GM12878 (cell line): ENCODE results near the gene PCDH1. TPM values are rescaled to one million over a fixed set of nuclear protein-coding genes. Genes with fewer than 3 reads are reported as not detected.

Experiments used
- ATAC-seq: fragments of 200-7000 bp; cut with Tn5 transposase; 3 replicates; pipeline ENCODE4 v1.9.1; 2020; ENCODE audit warnings: mild to moderate bottlenecking, moderate library complexity
- BruUV-seq: library from RNA; stranded (reverse); fragments of 400-500 nt; replicated peaks from 2 replicates; lab custom pipeline; 2021; lab: Mats Ljungman, UMichigan
- CTCF ChIA-PET: fragments of 300-600 bp; sonication (Branson Sonifier 250); formaldehyde crosslinking; extraction: SDS; loops from one replicate; lab custom pipeline; 2021; ENCODE audit warnings: inconsistent platforms; lab: Yijun Ruan, JAX
- POLR2A ChIA-PET: fragments of 350-600 bp; formaldehyde crosslinking; extraction: SDS; loops from one replicate; lab custom pipeline; 2021; ENCODE audit warnings: inconsistent platforms; lab: Charles Lee
- RAD21 ChIA-PET: fragments of 300-600 bp; sonication (Branson Sonifier 250); formaldehyde crosslinking; loops from one replicate; lab custom pipeline; 2023; ENCODE audit warnings: antibody characterized with exemption; ENCODE audit not compliant: unreplicated experiment; lab: Charles Lee
- SMC1A ChIA-PET: fragments of 300-600 bp; sonication (Branson Sonifier 250); formaldehyde crosslinking; loops from one replicate; lab custom pipeline; 2023; ENCODE audit not compliant: unreplicated experiment, uncharacterized antibody; lab: Charles Lee
- DNase-seq: peaks from one replicate; pipeline ENCODE4 v3.0.0-alpha.2; 2011; ENCODE audit warnings: low read depth, low spot score
- FAIRE-seq: peaks from 3 replicates; lab custom pipeline; 2011; peaks lifted over from hg19 to GRCh38; lab: Jason Lieb, UNC
- H2AFZ ChIP-seq: 2 replicates; pipeline ENCODE4 v1.6.0; 2011; ENCODE audit warnings: low read depth, low read length, control low read depth; ENCODE audit not compliant: control insufficient read depth
- H3K27ac ChIP-seq: 2 replicates; pipeline ENCODE4 v1.5.1; 2011; ENCODE audit warnings: control low read depth; ENCODE audit not compliant: control insufficient read depth, insufficient read depth
- H3K27me3 ChIP-seq, 2 experiments: replicated peaks in 1 of 2; 2 replicates each; pipeline versions ENCODE4 v1.6.0 to v1.6.1; 2011; ENCODE audit warnings: low read length in 1 of 2; ENCODE audit not compliant: control insufficient read depth in 2 of 2, insufficient read depth in 2 of 2
- H3K36me3 ChIP-seq, 2 experiments: 2 replicates each; pipeline ENCODE4 v1.5.1; 2011; ENCODE audit warnings: low read length in 1 of 2; ENCODE audit not compliant: control insufficient read depth in 2 of 2, insufficient read depth in 2 of 2
- H3K4me1 ChIP-seq: 2 replicates; pipeline ENCODE4 v1.6.1; 2011; ENCODE audit warnings: mild to moderate bottlenecking, low read length, moderate library complexity, mixed read lengths; ENCODE audit not compliant: control insufficient read depth, insufficient read depth
- H3K4me2 ChIP-seq: 2 replicates; pipeline ENCODE4 v1.6.0; 2011; ENCODE audit warnings: control low read depth; ENCODE audit not compliant: control insufficient read depth, insufficient read depth
- H3K4me3 ChIP-seq: fragments of 200-600 bp; sonication (generic); 2 replicates; pipeline ENCODE4 v1.5.1; 2016
- H3K79me2 ChIP-seq: 2 replicates; pipeline ENCODE4 v1.6.0; 2011; ENCODE audit warnings: low read length; ENCODE audit not compliant: control insufficient read depth, insufficient read depth
- H3K9ac ChIP-seq: 2 replicates; pipeline ENCODE4 v1.8.0; 2011; ENCODE audit warnings: low read length, control low read depth, mixed read lengths; ENCODE audit not compliant: control insufficient read depth, insufficient read depth
- H3K9me3 ChIP-seq: replicated peaks from 3 replicates; pipeline ENCODE4 v1.5.1; 2011; ENCODE audit warnings: mild to moderate bottlenecking, low read length; ENCODE audit not compliant: control insufficient read depth, insufficient read depth
- H4K20me1 ChIP-seq: 2 replicates; pipeline ENCODE4 v1.6.0; 2011; ENCODE audit not compliant: control insufficient read depth, insufficient read depth
- SPI1 ChIP-seq: IDR thresholded peaks from 2 replicates; pipeline ENCODE4 v1.6.1; 2011; ENCODE audit warnings: low read depth, mild to moderate bottlenecking, low read length, moderate library complexity, borderline replicate concordance; ENCODE audit not compliant: insufficient read depth
- WRNIP1 ChIP-seq: IDR thresholded peaks from 2 replicates; pipeline ENCODE4 v1.6.1; 2011; ENCODE audit warnings: low read depth, low read length, improper control_type of control experiment, borderline replicate concordance
- ZBTB33 ChIP-seq: fragments of 450-650 bp; IDR thresholded peaks from 2 replicates; pipeline ENCODE4 v1.6.1; 2017; ENCODE audit warnings: mild to moderate bottlenecking
- ZSCAN29 ChIP-seq: fragments of 450-650 bp; IDR thresholded peaks from 2 replicates; pipeline ENCODE4 v1.6.1; 2017; ENCODE audit warnings: mild to moderate bottlenecking, moderate library complexity
- WGBS: methylation state at CpG from one replicate; pipeline ENCODE4 v1.1.6; 2016; ENCODE audit warnings: low lambda C conversion rate; ENCODE audit not compliant: insufficient replicate concordance, insufficient coverage; ENCODE audit errors: missing lambda C conversion rate; 5-methylcytosine and 5-hydroxymethylcytosine counted together
- in situ Hi-C: fragments of 300-500 bp; cut with MboI; formaldehyde crosslinking; loops from 9 replicates; pipeline ENCODE4 v1.14.3; 2018; ENCODE audit warnings: mixed read lengths
- intact Hi-C: fragments of 100-400 bp; cut with micrococcal nuclease; formaldehyde crosslinking; loops from one replicate; pipeline ENCODE4 v1.14.2; 2022; ENCODE audit not compliant: unreplicated experiment
- polyA plus RNA-seq, 11 experiments: library from polyadenylated mRNA; depleted of rRNA in 4 of 11; unstranded in 6 of 11; stranded (reverse) in 5 of 11; fragments of >200 nt; fragmentation: Nextera tagmentation in 4 of 11; fragmentation: Illumina TruSeq in 1 of 11; extraction: Ambion mirVana in 4 of 11; extraction: Trizol in 1 of 11; gene quantifications; 1 replicate in 1 of 11; 2 replicates in 10 of 11; pipeline versions ENCODE4 v1.2.1 to v1.2.3, GENCODE V29; 2011 to 2016; ENCODE audit warnings: inconsistent platforms in 2 of 11, missing spikeins in 2 of 11, low read depth in 1 of 11
- total RNA-seq, 4 experiments: library from RNA; depleted of rRNA in 3 of 4; stranded (reverse); fragments of >200 nt in 3 of 4; fragmentation: Illumina TruSeq in 1 of 4; extraction: Trizol in 1 of 4; gene quantifications; 2 replicates each; pipeline versions ENCODE4 v1.2.1 to v1.2.3, GENCODE V29; 2013 to 2021
- TF ChIP-seq, protein P1 (sequence below): IDR thresholded peaks from 2 replicates; pipeline ENCODE4 v1.6.1; 2012; ENCODE audit warnings: low read depth, low read length, improper control_type of control experiment

PCDH1 gene
- total and polyA plus RNA-seq, 10 of the 15 experiments (the other 5 are each of a cell fraction or from before 2014, with no cell fraction given) = 0.07 to 0.36 (median 0.16) TPM; not detected in 7

DNA sequence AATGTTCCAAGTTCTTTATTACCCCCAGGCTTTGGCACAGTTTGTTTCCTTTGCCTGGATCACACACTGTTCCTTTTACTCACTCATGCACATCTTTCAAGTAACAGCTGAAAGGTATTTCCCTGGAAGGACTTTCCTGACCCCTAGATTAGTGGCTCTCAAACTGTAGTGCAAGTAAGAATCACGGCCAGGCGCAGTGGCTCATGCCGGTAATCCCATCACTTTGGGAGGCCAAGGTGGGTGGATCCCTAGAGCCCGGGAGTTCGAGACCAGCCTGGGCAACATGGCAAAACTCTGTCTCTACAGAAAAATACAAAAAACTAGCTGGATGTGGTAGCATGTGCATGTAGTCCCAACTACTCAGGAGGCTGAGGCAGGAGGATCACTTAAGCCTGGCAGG, 26.3 kb upstream of the PCDH1 start:
- TF ChIP-seq ZBTB33 (no peak), WRNIP1 (no peak)
- POLR2A ChIA-PET = no interaction called here
- CTCF ChIA-PET = interaction anchor here (0.6 to 1.2 kb wide), 2 partner anchors 25 to 384 kb away, joined by 3 to 4 read pairs; no protein-coding TSS in a partner anchor
- H4K20me1 ChIP-seq = no peaks in the 10 kb centered on the region
- H3K9me3 ChIP-seq = no peaks in the 10 kb centered on the region
- RAD21 ChIA-PET = no interaction called here
- DNase-seq = no peak
- no peak for ATAC-seq
- H3K79me2 ChIP-seq = no peaks in the 10 kb centered on the region
- H3K27ac ChIP-seq = no peak overlapping the region
- 65% methylated on average over 5 of the region's 5 CpGs for WGBS
- no peak overlapping the region for H3K4me3 ChIP-seq
- H2AFZ ChIP-seq = no peak overlapping the region
- H3K4me1 ChIP-seq = no peaks in the 10 kb centered on the region
- SMC1A ChIA-PET = no interaction called here
- intact Hi-C loops (no loop called here), in situ Hi-C loops (no loop called here)
- H3K27me3 ChIP-seq = no peaks in the 10 kb centered on the region; a peak in 1 of 4 replicates
- FAIRE-seq = no peak
- H3K4me2 ChIP-seq = no peak overlapping the region
- BruUV-seq = no TSS peak
- no peaks in the 10 kb centered on the region for H3K36me3 ChIP-seq
- H3K9ac ChIP-seq = no peak overlapping the region

- RAD21 ChIA-PET = no interaction called here
Observed at GRCh38 chr5:141903261-141903660, 25.1 kb upstream of the PCDH1 start.

More at GRCh38 chr5:141903261-141903660, 25.1 kb upstream of the PCDH1 start:
- TF ChIP-seq, protein P1, sequence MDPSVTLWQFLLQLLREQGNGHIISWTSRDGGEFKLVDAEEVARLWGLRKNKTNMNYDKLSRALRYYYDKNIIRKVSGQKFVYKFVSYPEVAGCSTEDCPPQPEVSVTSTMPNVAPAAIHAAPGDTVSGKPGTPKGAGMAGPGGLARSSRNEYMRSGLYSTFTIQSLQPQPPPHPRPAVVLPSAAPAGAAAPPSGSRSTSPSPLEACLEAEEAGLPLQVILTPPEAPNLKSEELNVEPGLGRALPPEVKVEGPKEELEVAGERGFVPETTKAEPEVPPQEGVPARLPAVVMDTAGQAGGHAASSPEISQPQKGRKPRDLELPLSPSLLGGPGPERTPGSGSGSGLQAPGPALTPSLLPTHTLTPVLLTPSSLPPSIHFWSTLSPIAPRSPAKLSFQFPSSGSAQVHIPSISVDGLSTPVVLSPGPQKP = no peak
- TF ChIP-seq ZSCAN29 (no peak), SPI1 (no peak)
- in situ Hi-C loops (no loop called here), intact Hi-C loops (no loop called here)
- Histone ChIP-seq H3K79me2 (no peaks in the 10 kb centered on the region), H3K9me3 (no peaks in the 10 kb centered on the region), H3K9ac (no peak overlapping the region), H3K27ac (no peak overlapping the region), H4K20me1 (no peaks in the 10 kb centered on the region), H3K4me3 (no peak overlapping the region), H3K4me1 (no peaks in the 10 kb centered on the region), H2AFZ (no peak overlapping the region), H3K27me3 (no peaks in the 10 kb centered on the region; a peak in 1 of 4 replicates), H3K36me3 (no peaks in the 10 kb centered on the region), H3K4me2 (no peak overlapping the region)
- DNase-seq (no peak), FAIRE-seq (no peak), ATAC-seq (no peak)
- WGBS = 35% methylated on average over 4 of the region's 4 CpGs
- CTCF ChIA-PET = interaction anchor here (0.8 to 1.0 kb wide), 2 partner anchors 38 to 211 kb away, joined by 4 read pairs; no protein-coding TSS in a partner anchor
- POLR2A ChIA-PET = no interaction called here
- BruUV-seq = no TSS peak
- SMC1A ChIA-PET = no interaction called here
